ENCODE results near the gene CYB5A. TPM values are rescaled to one million over a fixed set of nuclear protein-coding genes. Genes with fewer than 3 reads are reported as not detected.
"Not testable (repeated sequence)": the region's sequence is repeated elsewhere in the genome, so short reads cannot be mapped to it uniquely, and the experiment has no call there.

Gene CYB5A
- total RNA-seq, 6 experiments from 2014 or later = 60.4 to 83.3 (median 69.1) TPM

DNA sequence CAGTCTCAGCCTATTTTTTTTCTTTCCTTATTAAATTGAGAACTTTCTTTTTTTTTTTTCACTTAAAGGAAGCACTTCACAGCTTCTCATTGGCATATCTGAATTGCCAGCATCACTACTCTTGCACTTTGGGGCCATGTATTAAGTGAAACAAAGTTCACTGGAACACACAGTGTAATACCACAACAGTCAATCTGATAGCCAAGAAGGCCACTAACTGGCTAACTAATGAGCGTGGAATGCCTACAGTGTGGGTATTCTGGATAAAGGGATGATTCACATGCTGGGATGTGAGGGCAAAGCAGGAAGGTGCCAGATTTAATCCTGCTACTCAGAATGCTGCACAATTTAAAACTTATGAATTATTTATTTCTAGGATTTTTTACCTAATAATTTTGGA is 12.2 kb upstream of the CYB5A start:
- Mint-ChIP-seq H3K9me3 (no peaks in the 10 kb centered on the region), H3K4me1 (ENCODE audit: low read depth) (peaks cover 26% of the 10 kb centered on the region), H3K27me3 (ENCODE audit: insufficient read depth) (peaks cover 13% of the 10 kb centered on the region), H3K27ac (no peak overlapping the region), H3K36me3 (ENCODE audit: low read depth) (no peaks in the 10 kb centered on the region), H3K4me3 (no peak overlapping the region)
- peak; percentile 67 for DNase-seq
- TF ChIP-seq CTCF (IDR thresholded peaks at IDR 0.05) = no peak

- Mint-ChIP-seq H3K36me3 (ENCODE audit: low read depth) (no peaks in the 10 kb centered on the region), H3K9me3 (no peaks in the 10 kb centered on the region), H3K4me1 (ENCODE audit: low read depth) (peaks cover 26% of the 10 kb centered on the region), H3K27me3 (ENCODE audit: insufficient read depth) (peaks cover 13% of the 10 kb centered on the region), H3K4me3 (no peak overlapping the region), H3K27ac (no peak overlapping the region)
- no peak for TF ChIP-seq CTCF (IDR thresholded peaks at IDR 0.05)
- DNase-seq = no peak
Measured at GRCh38 chr18:74303306-74303705, 11.5 kb upstream of the CYB5A start.

DNA sequence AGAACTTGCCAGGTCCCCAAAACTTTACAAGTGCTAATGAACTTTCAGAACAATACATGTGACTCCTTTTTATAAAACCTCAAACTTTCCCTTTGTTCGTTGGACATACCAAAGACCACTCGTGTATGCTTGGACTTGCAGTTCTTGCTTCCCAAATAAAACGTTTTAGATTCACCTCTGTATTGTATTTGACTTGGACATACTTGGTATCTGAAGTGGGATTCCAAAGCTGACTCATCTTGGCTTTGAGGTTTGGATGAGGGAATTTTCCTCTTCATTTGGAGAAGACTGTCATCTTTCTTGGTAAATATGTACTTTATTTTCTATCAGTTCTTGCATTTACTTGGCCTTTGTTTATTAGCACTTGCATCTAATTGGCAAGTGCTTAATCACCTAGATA is 8.0 kb upstream of the CYB5A start:
- H3K4me1 Mint-ChIP-seq (ENCODE audit: low read depth) = peaks cover 26% of the 10 kb centered on the region
- no peaks in the 10 kb centered on the region for H3K36me3 Mint-ChIP-seq (ENCODE audit: low read depth)
- DNase-seq = peak; percentile 14
- no peak overlapping the region for H3K4me3 Mint-ChIP-seq
- no peak for TF ChIP-seq CTCF (IDR thresholded peaks at IDR 0.05)
- H3K27ac Mint-ChIP-seq = no peak overlapping the region
- no peaks in the 10 kb centered on the region for H3K9me3 Mint-ChIP-seq
- H3K27me3 Mint-ChIP-seq (ENCODE audit: insufficient read depth) = peaks cover 2% of the 10 kb centered on the region; the same call in 1 of the 2 replicates

DNA sequence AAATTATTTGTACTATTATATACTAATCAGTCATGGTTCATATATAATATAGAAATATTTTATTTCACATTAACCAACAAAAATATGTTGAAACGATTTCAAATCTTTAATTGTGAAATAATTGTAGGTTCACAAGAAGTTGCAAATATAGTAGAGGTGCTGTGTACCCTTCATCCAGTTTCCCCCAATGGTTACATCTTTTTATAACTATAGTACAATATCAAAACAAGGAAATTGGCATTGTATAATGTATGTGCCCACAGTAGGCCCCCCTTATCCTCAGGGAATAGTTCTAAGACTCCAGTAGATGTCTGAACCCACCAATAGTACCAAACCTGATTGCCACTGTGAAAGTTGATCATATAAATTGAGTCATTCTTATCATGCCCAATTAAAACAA is 7.4 kb upstream of the CYB5A start:
- Mint-ChIP-seq H3K4me1 (ENCODE audit: low read depth) (peaks cover 21% of the 10 kb centered on the region), H3K27me3 (ENCODE audit: insufficient read depth) (peaks cover 2% of the 10 kb centered on the region; the same call in 1 of the 2 replicates), H3K4me3 (no peak overlapping the region), H3K27ac (no peak overlapping the region), H3K9me3 (no peaks in the 10 kb centered on the region), H3K36me3 (ENCODE audit: low read depth) (no peaks in the 10 kb centered on the region)
- no peak for DNase-seq
- TF ChIP-seq CTCF (IDR thresholded peaks at IDR 0.05) = no peak

GRCh38 chr18:74294526-74294925 is 2.8 kb upstream of the CYB5A start:
- no peaks in the 10 kb centered on the region for H3K27me3 Mint-ChIP-seq (ENCODE audit: insufficient read depth)
- no peaks in the 10 kb centered on the region for H3K9me3 Mint-ChIP-seq
- peaks cover 30% of the 10 kb centered on the region for H3K4me1 Mint-ChIP-seq (ENCODE audit: low read depth)
- peaks cover 5% of the 10 kb centered on the region for H3K36me3 Mint-ChIP-seq (ENCODE audit: low read depth)
- no peak overlapping the region for H3K27ac Mint-ChIP-seq
- H3K4me3 Mint-ChIP-seq = no peak overlapping the region
- TF ChIP-seq CTCF (IDR thresholded peaks at IDR 0.05) = no peak
- no peak for DNase-seq

DNA sequence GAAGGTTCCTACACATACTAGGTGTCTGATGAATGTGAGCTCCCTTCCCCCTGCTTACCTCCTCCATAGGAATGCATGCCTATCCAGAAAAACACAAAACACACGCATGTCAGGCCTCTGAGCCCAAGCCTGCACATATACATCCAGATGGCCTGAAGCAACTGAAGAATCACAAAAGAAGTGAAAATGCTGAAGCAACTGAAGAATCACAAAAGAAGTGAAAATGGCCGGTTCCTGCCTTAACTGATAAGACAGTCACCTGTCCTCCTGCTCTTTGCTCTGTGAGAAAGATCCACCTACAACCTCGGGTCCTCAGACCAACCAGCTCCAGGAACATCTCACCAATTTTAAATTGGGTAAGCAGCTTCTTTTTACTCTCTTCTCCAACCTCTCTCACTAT is 1.2 kb upstream of the CYB5A start:
- H3K36me3 Mint-ChIP-seq (ENCODE audit: low read depth); H3K9me3 Mint-ChIP-seq; DNase-seq; H3K27me3 Mint-ChIP-seq (ENCODE audit: insufficient read depth): not testable (repeated sequence)
- peak overlapping the region; percentile 95 for H3K4me3 Mint-ChIP-seq
- H3K27ac Mint-ChIP-seq = peak overlapping the region; percentile 17; the same call in 1 of the 2 replicates
- H3K4me1 Mint-ChIP-seq (ENCODE audit: low read depth) = peaks cover 43% of the 10 kb centered on the region

All from HFFc6 (cell line).